GM12878 (cell line): ENCODE measurements around the gene MKNK1. TPM values are rescaled to one million over a fixed set of nuclear protein-coding genes. Genes with fewer than 3 reads are reported as not detected.

ENCODE experiments used
- ATAC-seq: fragments of 200-7000 bp; cut with Tn5 transposase; 3 replicates; pipeline ENCODE4 v1.9.1; 2020; ENCODE audit warnings: mild to moderate bottlenecking, moderate library complexity
- BruUV-seq: library from RNA; stranded (reverse); fragments of 400-500 nt; replicated peaks from 2 replicates; lab custom pipeline; 2021; lab: Mats Ljungman, UMichigan
- CTCF ChIA-PET: fragments of 300-600 bp; sonication (Branson Sonifier 250); formaldehyde crosslinking; extraction: SDS; loops from one replicate; lab custom pipeline; 2021; ENCODE audit warnings: inconsistent platforms; lab: Yijun Ruan, JAX
- POLR2A ChIA-PET: fragments of 350-600 bp; formaldehyde crosslinking; extraction: SDS; loops from one replicate; lab custom pipeline; 2021; ENCODE audit warnings: inconsistent platforms; lab: Charles Lee
- RAD21 ChIA-PET: fragments of 300-600 bp; sonication (Branson Sonifier 250); formaldehyde crosslinking; loops from one replicate; lab custom pipeline; 2023; ENCODE audit warnings: antibody characterized with exemption; ENCODE audit not compliant: unreplicated experiment; lab: Charles Lee
- SMC1A ChIA-PET: fragments of 300-600 bp; sonication (Branson Sonifier 250); formaldehyde crosslinking; loops from one replicate; lab custom pipeline; 2023; ENCODE audit not compliant: unreplicated experiment, uncharacterized antibody; lab: Charles Lee
- DNase-seq: peaks from one replicate; pipeline ENCODE4 v3.0.0-alpha.2; 2011; ENCODE audit warnings: low read depth, low spot score
- FAIRE-seq: peaks from 3 replicates; lab custom pipeline; 2011; peaks lifted over from hg19 to GRCh38; lab: Jason Lieb, UNC
- H2AFZ ChIP-seq: 2 replicates; pipeline ENCODE4 v1.6.0; 2011; ENCODE audit warnings: low read depth, low read length, control low read depth; ENCODE audit not compliant: control insufficient read depth
- H3K27ac ChIP-seq: 2 replicates; pipeline ENCODE4 v1.5.1; 2011; ENCODE audit warnings: control low read depth; ENCODE audit not compliant: control insufficient read depth, insufficient read depth
- H3K27me3 ChIP-seq, 2 experiments: replicated peaks in 1 of 2; 2 replicates each; pipeline versions ENCODE4 v1.6.0 to v1.6.1; 2011; ENCODE audit warnings: low read length in 1 of 2; ENCODE audit not compliant: control insufficient read depth in 2 of 2, insufficient read depth in 2 of 2
- H3K36me3 ChIP-seq, 2 experiments: 2 replicates each; pipeline ENCODE4 v1.5.1; 2011; ENCODE audit warnings: low read length in 1 of 2; ENCODE audit not compliant: control insufficient read depth in 2 of 2, insufficient read depth in 2 of 2
- H3K4me1 ChIP-seq: 2 replicates; pipeline ENCODE4 v1.6.1; 2011; ENCODE audit warnings: mild to moderate bottlenecking, low read length, moderate library complexity, mixed read lengths; ENCODE audit not compliant: control insufficient read depth, insufficient read depth
- H3K4me2 ChIP-seq: 2 replicates; pipeline ENCODE4 v1.6.0; 2011; ENCODE audit warnings: control low read depth; ENCODE audit not compliant: control insufficient read depth, insufficient read depth
- H3K4me3 ChIP-seq: fragments of 200-600 bp; sonication (generic); 2 replicates; pipeline ENCODE4 v1.5.1; 2016
- H3K79me2 ChIP-seq: 2 replicates; pipeline ENCODE4 v1.6.0; 2011; ENCODE audit warnings: low read length; ENCODE audit not compliant: control insufficient read depth, insufficient read depth
- H3K9ac ChIP-seq: 2 replicates; pipeline ENCODE4 v1.8.0; 2011; ENCODE audit warnings: low read length, control low read depth, mixed read lengths; ENCODE audit not compliant: control insufficient read depth, insufficient read depth
- H3K9me3 ChIP-seq: replicated peaks from 3 replicates; pipeline ENCODE4 v1.5.1; 2011; ENCODE audit warnings: mild to moderate bottlenecking, low read length; ENCODE audit not compliant: control insufficient read depth, insufficient read depth
- H4K20me1 ChIP-seq: 2 replicates; pipeline ENCODE4 v1.6.0; 2011; ENCODE audit not compliant: control insufficient read depth, insufficient read depth
- POLR2AphosphoS5 ChIP-seq: IDR thresholded peaks from 2 replicates; pipeline ENCODE4 v1.6.1; 2011; ENCODE audit warnings: mild to moderate bottlenecking, low read length, inconsistent platforms
- WGBS: methylation state at CpG from one replicate; pipeline ENCODE4 v1.1.6; 2016; ENCODE audit warnings: low lambda C conversion rate; ENCODE audit not compliant: insufficient replicate concordance, insufficient coverage; ENCODE audit errors: missing lambda C conversion rate; 5-methylcytosine and 5-hydroxymethylcytosine counted together
- in situ Hi-C: fragments of 300-500 bp; cut with MboI; formaldehyde crosslinking; loops from 9 replicates; pipeline ENCODE4 v1.14.3; 2018; ENCODE audit warnings: mixed read lengths
- intact Hi-C: fragments of 100-400 bp; cut with micrococcal nuclease; formaldehyde crosslinking; loops from one replicate; pipeline ENCODE4 v1.14.2; 2022; ENCODE audit not compliant: unreplicated experiment
- polyA plus RNA-seq, 11 experiments: library from polyadenylated mRNA; depleted of rRNA in 4 of 11; unstranded in 6 of 11; stranded (reverse) in 5 of 11; fragments of >200 nt; fragmentation: Nextera tagmentation in 4 of 11; fragmentation: Illumina TruSeq in 1 of 11; extraction: Ambion mirVana in 4 of 11; extraction: Trizol in 1 of 11; gene quantifications; 1 replicate in 1 of 11; 2 replicates in 10 of 11; pipeline versions ENCODE4 v1.2.1 to v1.2.3, GENCODE V29; 2011 to 2016; ENCODE audit warnings: inconsistent platforms in 2 of 11, missing spikeins in 2 of 11, low read depth in 1 of 11
- total RNA-seq, 4 experiments: library from RNA; depleted of rRNA in 3 of 4; stranded (reverse); fragments of >200 nt in 3 of 4; fragmentation: Illumina TruSeq in 1 of 4; extraction: Trizol in 1 of 4; gene quantifications; 2 replicates each; pipeline versions ENCODE4 v1.2.1 to v1.2.3, GENCODE V29; 2013 to 2021
- TF ChIP-seq, protein P1 (sequence below): fragments of 450-650 bp; IDR thresholded peaks from 2 replicates; pipeline ENCODE4 v1.6.1; 2016; ENCODE audit warnings: mild to moderate bottlenecking, moderate library complexity, borderline replicate concordance

MKNK1 gene
- total and polyA plus RNA-seq, 10 of the 15 experiments (the other 5 are each of a cell fraction or from before 2014, with no cell fraction given), result 13.7 to 29.9 (median 26.5) TPM

- no TSS peak for BruUV-seq
- H3K27me3 ChIP-seq, result no peaks in the 10 kb centered on the region
- intact Hi-C loops (no loop called here), in situ Hi-C loops (no loop called here)
- ChIA-PET SMC1A (interaction anchor here (1.1 kb wide), 1 partner anchor 20 kb away, joined by 3 read pairs; no protein-coding TSS in a partner anchor), CTCF (no interaction called here), RAD21 (no interaction called here), POLR2A (interaction anchor here (1.1 kb wide), 1 partner anchor 11 kb away, joined by 6 read pairs; no protein-coding TSS in a partner anchor)
- H3K79me2 ChIP-seq, result no peaks in the 10 kb centered on the region
- WGBS, result 100% methylated on average over 1 of the region's 1 CpG
- H3K4me2 ChIP-seq, result no peak overlapping the region
- H4K20me1 ChIP-seq, result no peaks in the 10 kb centered on the region
- H3K4me3 ChIP-seq, result no peak overlapping the region
- H3K9ac ChIP-seq, result no peak overlapping the region
- FAIRE-seq (no peak), DNase-seq (no peak), ATAC-seq (no peak)
- no peaks in the 10 kb centered on the region for H3K9me3 ChIP-seq
- H3K36me3 ChIP-seq, result peaks cover 3 to 8% of the 10 kb centered on the region in 2 experiments; a peak in 3 of 4 replicates
- TF ChIP-seq POLR2AphosphoS5, result no peak
- TF ChIP-seq, protein P1, sequence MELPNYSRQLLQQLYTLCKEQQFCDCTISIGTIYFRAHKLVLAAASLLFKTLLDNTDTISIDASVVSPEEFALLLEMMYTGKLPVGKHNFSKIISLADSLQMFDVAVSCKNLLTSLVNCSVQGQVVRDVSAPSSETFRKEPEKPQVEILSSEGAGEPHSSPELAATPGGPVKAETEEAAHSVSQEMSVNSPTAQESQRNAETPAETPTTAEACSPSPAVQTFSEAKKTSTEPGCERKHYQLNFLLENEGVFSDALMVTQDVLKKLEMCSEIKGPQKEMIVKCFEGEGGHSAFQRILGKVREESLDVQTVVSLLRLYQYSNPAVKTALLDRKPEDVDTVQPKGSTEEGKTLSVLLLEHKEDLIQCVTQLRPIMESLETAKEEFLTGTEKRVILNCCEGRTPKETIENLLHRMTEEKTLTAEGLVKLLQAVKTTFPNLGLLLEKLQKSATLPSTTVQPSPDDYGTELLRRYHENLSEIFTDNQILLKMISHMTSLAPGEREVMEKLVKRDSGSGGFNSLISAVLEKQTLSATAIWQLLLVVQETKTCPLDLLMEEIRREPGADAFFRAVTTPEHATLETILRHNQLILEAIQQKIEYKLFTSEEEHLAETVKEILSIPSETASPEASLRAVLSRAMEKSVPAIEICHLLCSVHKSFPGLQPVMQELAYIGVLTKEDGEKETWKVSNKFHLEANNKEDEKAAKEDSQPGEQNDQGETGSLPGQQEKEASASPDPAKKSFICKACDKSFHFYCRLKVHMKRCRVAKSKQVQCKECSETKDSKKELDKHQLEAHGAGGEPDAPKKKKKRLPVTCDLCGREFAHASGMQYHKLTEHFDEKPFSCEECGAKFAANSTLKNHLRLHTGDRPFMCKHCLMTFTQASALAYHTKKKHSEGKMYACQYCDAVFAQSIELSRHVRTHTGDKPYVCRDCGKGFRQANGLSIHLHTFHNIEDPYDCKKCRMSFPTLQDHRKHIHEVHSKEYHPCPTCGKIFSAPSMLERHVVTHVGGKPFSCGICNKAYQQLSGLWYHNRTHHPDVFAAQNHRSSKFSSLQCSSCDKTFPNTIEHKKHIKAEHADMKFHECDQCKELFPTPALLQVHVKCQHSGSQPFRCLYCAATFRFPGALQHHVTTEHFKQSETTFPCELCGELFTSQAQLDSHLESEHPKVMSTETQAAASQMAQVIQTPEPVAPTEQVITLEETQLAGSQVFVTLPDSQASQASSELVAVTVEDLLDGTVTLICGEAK, result peak; percentile 58
- H3K4me1 ChIP-seq, result 0 out of 2 replicates have a peak, but pooled peaks cover 3% of the 10 kb centered on the region
- no peak overlapping the region for H2AFZ ChIP-seq
- H3K27ac ChIP-seq, result no peak overlapping the region
Observed at GRCh38 chr1:46596036-46596435, 8.0 kb downstream of the MKNK1 start.
